Heart left ventricle (tissue), 13 donors: Measurements from ENCODE around the gene EBF4.

ENCODE experiments used
- POLR2A ChIP-seq, 2 donors: fragments of 450-650 bp; IDR thresholded peaks; one replicate each; pipeline ENCODE4 v1.6.1; 2017; ENCODE audit warnings: antibody characterized with exemption in 2 of 2, mild to moderate bottlenecking in 2 of 2, moderate library complexity in 2 of 2
- TF ChIP-seq, protein P1 (sequence below), 12 donors: fragments of 200-600 bp; sonication (generic) in 4 of 12; IDR thresholded peaks; one replicate each; pipeline versions ENCODE4 v1.5.0 to v1.8.0; 2018 to 2022; ENCODE audit warnings: antibody characterized with exemption in 12 of 12, mild to moderate bottlenecking in 5 of 12
- donor health status: ischemic (EF 13 %, LVEDD 7.1; RV severe dilation, severe dysfunction).
- donor health status: DM: no; HTN: yes; CAD: no.
- donor health status: DM: no; HTN: no; CAD: no.
- donor health status: ischemic (EF 25% LVEDD 6.9; RV normal size, moderate dysfunction).
- donor health status: ischemic (EF 25% LVEDD 5.7; RV mildly dilated, moderate dysfunction).
- donor health status: ischemic (EF 35%, LVEDD 5.7; RV mildly dilated, moderate dysfunction).
- donor health status: nonischemic (EF 11% LVEDD 7.7; RV severe dilation, severe dysfunction).
- donor health status: DM: yes; HTN: yes; CAD: no.
- donor health status: PGD.
- donor health status: ischemic (EF 29% LVEDD 5.4; RV normal size, mild dysfunction).
- donor health status: nonischemic (EF 23%, LVEDD 6.1; RV moderate dilation, normal function).

GRCh38 chr20:2749951-2750490, 57.4 kb downstream of the EBF4 start:
- TF ChIP-seq, protein P1, sequence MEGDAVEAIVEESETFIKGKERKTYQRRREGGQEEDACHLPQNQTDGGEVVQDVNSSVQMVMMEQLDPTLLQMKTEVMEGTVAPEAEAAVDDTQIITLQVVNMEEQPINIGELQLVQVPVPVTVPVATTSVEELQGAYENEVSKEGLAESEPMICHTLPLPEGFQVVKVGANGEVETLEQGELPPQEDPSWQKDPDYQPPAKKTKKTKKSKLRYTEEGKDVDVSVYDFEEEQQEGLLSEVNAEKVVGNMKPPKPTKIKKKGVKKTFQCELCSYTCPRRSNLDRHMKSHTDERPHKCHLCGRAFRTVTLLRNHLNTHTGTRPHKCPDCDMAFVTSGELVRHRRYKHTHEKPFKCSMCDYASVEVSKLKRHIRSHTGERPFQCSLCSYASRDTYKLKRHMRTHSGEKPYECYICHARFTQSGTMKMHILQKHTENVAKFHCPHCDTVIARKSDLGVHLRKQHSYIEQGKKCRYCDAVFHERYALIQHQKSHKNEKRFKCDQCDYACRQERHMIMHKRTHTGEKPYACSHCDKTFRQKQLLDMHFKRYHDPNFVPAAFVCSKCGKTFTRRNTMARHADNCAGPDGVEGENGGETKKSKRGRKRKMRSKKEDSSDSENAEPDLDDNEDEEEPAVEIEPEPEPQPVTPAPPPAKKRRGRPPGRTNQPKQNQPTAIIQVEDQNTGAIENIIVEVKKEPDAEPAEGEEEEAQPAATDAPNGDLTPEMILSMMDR (IDR thresholded peaks at IDR 0.05), result no peak
- no peak for TF ChIP-seq POLR2A (IDR thresholded peaks at IDR 0.05)
